Measurements from ENCODE around the gene ASIP. TPM values are rescaled to one million over a fixed set of nuclear protein-coding genes. Genes with fewer than 3 reads are reported as not detected.
A peak's percentile ranks its signal among the peaks of the same experiment; 100 is the strongest.
"Not testable (repeated sequence)": the region's sequence is repeated elsewhere in the genome, so short reads cannot be mapped to it uniquely, and the experiment has no call there.

The ASIP gene
- total RNA-seq, 1 experiment from 2014 or later, result not detected

- Histone ChIP-seq H3K27me3 (no peaks in the 10 kb centered on the region), H3K4me3 (no peak overlapping the region), H3K9me3 (peaks cover 17% of the 10 kb centered on the region), H3K36me3 (no peaks in the 10 kb centered on the region)
- DNase-seq, result no peak
Observed at GRCh38 chr20:34233687-34234086, 7.5 kb upstream of the ASIP start.

- Histone ChIP-seq H3K4me3 (no peak overlapping the region), H3K9me3 (peaks cover 23% of the 10 kb centered on the region), H3K36me3 (no peaks in the 10 kb centered on the region), H3K27me3 (no peaks in the 10 kb centered on the region)
- no peak for DNase-seq
Observed at GRCh38 chr20:34235875-34236274, 5.3 kb upstream of the ASIP start.

- no peaks in the 10 kb centered on the region for H3K27me3 ChIP-seq
- H3K9me3 ChIP-seq, result peaks cover 19% of the 10 kb centered on the region
- H3K36me3 ChIP-seq, result no peaks in the 10 kb centered on the region
- no peak overlapping the region for H3K4me3 ChIP-seq
- DNase-seq, result no peak
Observed at GRCh38 chr20:34237942-34238341, 3.3 kb upstream of the ASIP start.

GRCh38 chr20:34240121-34240520 lies 1.1 kb upstream of the ASIP start:
- Histone ChIP-seq H3K4me3 (no peak overlapping the region), H3K9me3 (peaks cover 19% of the 10 kb centered on the region), H3K27me3 (no peaks in the 10 kb centered on the region), H3K36me3 (no peaks in the 10 kb centered on the region)
- no peak for DNase-seq

- H3K36me3 ChIP-seq, DNase-seq, H3K27me3 ChIP-seq, H3K4me3 ChIP-seq: not testable (repeated sequence)
- H3K9me3 ChIP-seq, result peaks cover 16% of the 10 kb centered on the region
Observed at GRCh38 chr20:34242015-34242414, 792 bp downstream of the ASIP start.

GRCh38 chr20:34242879-34243278 lies 1.7 kb downstream of the ASIP start:
- DNase-seq, result no peak
- no peak overlapping the region for H3K4me3 ChIP-seq

GRCh38 chr20:34243377-34243776 lies 2.2 kb downstream of the ASIP start:
- no peak for DNase-seq
- Histone ChIP-seq H3K9me3 (peaks cover 6% of the 10 kb centered on the region), H3K4me3 (no peak overlapping the region), H3K27me3 (no peaks in the 10 kb centered on the region), H3K36me3 (no peaks in the 10 kb centered on the region)

More at GRCh38 chr20:34242879-34243278, 1.7 kb downstream of the ASIP start:
- peaks cover 9% of the 10 kb centered on the region for H3K9me3 ChIP-seq
- H3K27me3 ChIP-seq, result no peaks in the 10 kb centered on the region
- no peaks in the 10 kb centered on the region for H3K36me3 ChIP-seq

- no peak for DNase-seq
- no peak overlapping the region for H3K4me3 ChIP-seq
- no peaks in the 10 kb centered on the region for H3K9me3 ChIP-seq
- H3K36me3 ChIP-seq, result no peaks in the 10 kb centered on the region
- no peaks in the 10 kb centered on the region for H3K27me3 ChIP-seq
Observed at GRCh38 chr20:34246126-34246626, 5.0 kb downstream of the ASIP start.

- no peaks in the 10 kb centered on the region for H3K9me3 ChIP-seq
- H3K27me3 ChIP-seq, result no peaks in the 10 kb centered on the region
- H3K4me3 ChIP-seq, result no peak overlapping the region
- DNase-seq, result no peak
- no peaks in the 10 kb centered on the region for H3K36me3 ChIP-seq
Observed at GRCh38 chr20:34249291-34249690, 8.1 kb downstream of the ASIP start.

- H3K4me3 ChIP-seq, result no peak overlapping the region
- DNase-seq, result no peak
- H3K36me3 ChIP-seq, result no peaks in the 10 kb centered on the region
- H3K9me3 ChIP-seq, result no peaks in the 10 kb centered on the region
- no peaks in the 10 kb centered on the region for H3K27me3 ChIP-seq
Observed at GRCh38 chr20:34250005-34250404, 8.8 kb downstream of the ASIP start.

GRCh38 chr20:34251619-34252018 lies 10.4 kb downstream of the ASIP start:
- no peak for DNase-seq
- no peak overlapping the region for H3K4me3 ChIP-seq

GRCh38 chr20:34252431-34253086 lies 11.3 kb downstream of the ASIP start:
- not testable (repeated sequence) for H3K9me3 ChIP-seq, H3K27me3 ChIP-seq, H3K4me3 ChIP-seq, H3K36me3 ChIP-seq, DNase-seq

More at GRCh38 chr20:34251619-34252018, 10.4 kb downstream of the ASIP start:
- Histone ChIP-seq H3K27me3 (no peaks in the 10 kb centered on the region), H3K36me3 (no peaks in the 10 kb centered on the region), H3K9me3 (no peaks in the 10 kb centered on the region)

- Histone ChIP-seq H3K27me3 (no peaks in the 10 kb centered on the region), H3K36me3 (no peaks in the 10 kb centered on the region), H3K4me3 (no peak overlapping the region), H3K9me3 (no peaks in the 10 kb centered on the region)
- DNase-seq, result no peak
Observed at GRCh38 chr20:34254979-34255378, 13.8 kb downstream of the ASIP start.

GRCh38 chr20:34256629-34257124 lies 15.5 kb downstream of the ASIP start:
- H3K36me3 ChIP-seq, result no peaks in the 10 kb centered on the region
- DNase-seq, result no peak
- H3K27me3 ChIP-seq, result no peaks in the 10 kb centered on the region
- no peaks in the 10 kb centered on the region for H3K9me3 ChIP-seq
- H3K4me3 ChIP-seq, result no peak overlapping the region

GRCh38 chr20:34260208-34260942 lies 19.2 kb downstream of the ASIP start:
- Histone ChIP-seq H3K36me3 (peaks cover 2% of the 10 kb centered on the region; the same call in 1 of the 2 replicates), H3K9me3 (no peaks in the 10 kb centered on the region), H3K4me3 (no peak overlapping the region), H3K27me3 (no peaks in the 10 kb centered on the region)
- DNase-seq, result no peak

GRCh38 chr20:34262488-34263288 lies 21.5 kb downstream of the ASIP start:
- Histone ChIP-seq H3K36me3 (peaks cover 2% of the 10 kb centered on the region; the same call in 1 of the 2 replicates), H3K4me3 (no peak overlapping the region), H3K27me3 (no peaks in the 10 kb centered on the region), H3K9me3 (no peaks in the 10 kb centered on the region)
- DNase-seq, result peak; percentile 56

GRCh38 chr20:34263468-34263867 lies 22.2 kb downstream of the ASIP start:
- H3K9me3 ChIP-seq, H3K36me3 ChIP-seq, H3K4me3 ChIP-seq, H3K27me3 ChIP-seq, DNase-seq: not testable (repeated sequence)

All from MG63 (cell line).